ENCODE results near the gene TNNI2. TPM values are rescaled to one million over a fixed set of nuclear protein-coding genes. Genes with fewer than 3 reads are reported as not detected.

TNNI2 gene
- total RNA-seq, 2 experiments from 2014 or later, result 0.50 TPM; not detected in 1

- DNase-seq (peak in 2 of 14 experiments; percentile 4 to 29), ATAC-seq (ENCODE audit: poor library complexity) (no peak)
- H3K4me3 Mint-ChIP-seq, result no peak within 1 kb of the TSS
- H3K36me3 Mint-ChIP-seq (ENCODE audit: low read depth), result no peaks in the 10 kb centered on the region
- peaks cover 0 to 3% of the 10 kb centered on the region in 2 experiments for H3K9me3 ChIP-seq (ENCODE audit: control insufficient read depth in 1 of 2, insufficient read depth in 1 of 2, low read length in 2 of 2)
- H3K36me3 ChIP-seq (ENCODE audit: insufficient read depth, low read length), result no peaks in the 10 kb centered on the region
- peaks cover 8 to 12% of the 10 kb centered on the region in 2 experiments for H3K27me3 ChIP-seq (ENCODE audit: control insufficient read depth in 1 of 2, insufficient read depth in 2 of 2, low read length in 2 of 2)
- peaks cover 5% of the 10 kb centered on the region for H3K27me3 Mint-ChIP-seq
- peaks cover 29% of the 10 kb centered on the region for H3K4me1 ChIP-seq (ENCODE audit: insufficient read depth, low read length)
- peaks cover 10% of the 10 kb centered on the region for H3K4me1 Mint-ChIP-seq (ENCODE audit: low read depth)
- no peak within 1 kb of the TSS for H3K27ac ChIP-seq (ENCODE audit: low read depth in 1 of 2, low read length in 2 of 2)
- intact Hi-C loops (cut with DNase I, micrococcal nuclease), result loop anchor here in 1 of 2 experiments (5.0 kb wide), 1 partner anchor 68 kb away; no protein-coding TSS in a partner anchor
- no peak within 1 kb of the TSS for H3K4me3 ChIP-seq (ENCODE audit: low read length)
- ChIA-PET POLR2A (no interaction called here), CTCF (interaction anchor here (1.2 to 7.0 kb wide), 2 partner anchors 142 to 182 kb away, joined by 3 to 116 read pairs; no protein-coding TSS in a partner anchor)
- TF ChIP-seq CTCF (IDR thresholded peaks at IDR 0.05), result no peak
- no peaks in the 10 kb centered on the region for H3K9me3 Mint-ChIP-seq
- no peak within 1 kb of the TSS for H3K27ac Mint-ChIP-seq
Measured at GRCh38 chr11:1834779-1835670, 3.8 kb upstream of the TNNI2 start, which contains the start of gene SYT8. Gene SYT8 (plus strand): TSS chr11:1834990. CDS start chr11:1835106, 116 bp downstream.

GRCh38 chr11:1835671-1836010 lies 3.1 kb upstream of the TNNI2 start:
- peaks cover 0 to 3% of the 10 kb centered on the region in 2 experiments for H3K9me3 ChIP-seq (ENCODE audit: control insufficient read depth in 1 of 2, insufficient read depth in 1 of 2, low read length in 2 of 2)
- H3K4me3 ChIP-seq (ENCODE audit: low read length), result no peak overlapping the region
- ATAC-seq (ENCODE audit: poor library complexity) (no peak), DNase-seq (peak in 3 of 14 experiments; percentile 1 to 31 (median 4))
- H3K27me3 ChIP-seq (ENCODE audit: control insufficient read depth in 1 of 2, insufficient read depth in 2 of 2, low read length in 2 of 2), result peaks cover 8 to 11% of the 10 kb centered on the region in 2 experiments
- peaks cover 35% of the 10 kb centered on the region for H3K4me1 ChIP-seq (ENCODE audit: insufficient read depth, low read length)
- Mint-ChIP-seq H3K4me1 (ENCODE audit: low read depth) (peaks cover 10% of the 10 kb centered on the region), H3K4me3 (no peak overlapping the region), H3K9me3 (no peaks in the 10 kb centered on the region), H3K27ac (no peak overlapping the region), H3K36me3 (ENCODE audit: low read depth) (no peaks in the 10 kb centered on the region), H3K27me3 (peaks cover 5% of the 10 kb centered on the region)
- CTCF ChIA-PET, result interaction anchor here (1.6 kb wide), 1 partner anchor 183 kb away, joined by 6 read pairs; no protein-coding TSS in a partner anchor
- intact Hi-C loops (cut with DNase I, micrococcal nuclease), result loop anchor here (2.0 kb wide), 2 partner anchors 47 to 83 kb away; partner anchors contain the start of gene TNNT3 (in 1 of the 2)
- no peak overlapping the region for H3K27ac ChIP-seq (ENCODE audit: low read depth in 1 of 2, low read length in 2 of 2)
- no peak for TF ChIP-seq CTCF (IDR thresholded peaks at IDR 0.05)
- no peaks in the 10 kb centered on the region for H3K36me3 ChIP-seq (ENCODE audit: insufficient read depth, low read length)
- POLR2A ChIA-PET, result no interaction called here

GRCh38 chr11:1836011-1836945 lies 2.5 kb upstream of the TNNI2 start:
- Mint-ChIP-seq H3K4me3 (no peak overlapping the region), H3K36me3 (ENCODE audit: low read depth) (no peaks in the 10 kb centered on the region), H3K27ac (no peak overlapping the region), H3K4me1 (ENCODE audit: low read depth) (peaks cover 10% of the 10 kb centered on the region), H3K27me3 (peaks cover 5% of the 10 kb centered on the region), H3K9me3 (no peaks in the 10 kb centered on the region)
- ATAC-seq (ENCODE audit: poor library complexity) (no peak), DNase-seq (peak in 2 of 14 experiments; percentile 5 to 36)
- Histone ChIP-seq H3K4me1 (ENCODE audit: insufficient read depth, low read length) (peaks cover 36% of the 10 kb centered on the region), H3K36me3 (ENCODE audit: insufficient read depth, low read length) (no peaks in the 10 kb centered on the region), H3K4me3 (ENCODE audit: low read length) (no peak overlapping the region), H3K9me3 (ENCODE audit: control insufficient read depth in 1 of 2, insufficient read depth in 1 of 2, low read length in 2 of 2) (peaks cover 0 to 3% of the 10 kb centered on the region in 2 experiments), H3K27ac (ENCODE audit: low read depth in 1 of 2, low read length in 2 of 2) (no peak overlapping the region), H3K27me3 (ENCODE audit: control insufficient read depth in 1 of 2, insufficient read depth in 2 of 2, low read length in 2 of 2) (peaks cover 8 to 11% of the 10 kb centered on the region in 2 experiments)
- intact Hi-C loops (cut with DNase I, micrococcal nuclease), result loop anchor here (2.0 kb wide), 2 partner anchors 47 to 83 kb away; partner anchors contain the start of gene TNNT3 (in 1 of the 2)
- no peak for TF ChIP-seq CTCF (IDR thresholded peaks at IDR 0.05)
- ChIA-PET POLR2A (no interaction called here), CTCF (interaction anchor here (0.9 to 1.6 kb wide), 3 partner anchors 142 to 184 kb away, joined by 3 to 6 read pairs (median 3); no protein-coding TSS in a partner anchor)
